22Rv1 (cell line): ENCODE data around the gene CD99L2.

ENCODE experiments used
- ZFX ChIP-seq: fragments of 450-650 bp; IDR thresholded peaks from 2 replicates; pipeline ENCODE4 v1.6.1; 2017; ENCODE audit warnings: antibody characterized with exemption, borderline replicate concordance
- TF ChIP-seq, protein P1 (sequence below): fragments of 450-650 bp; IDR thresholded peaks from 2 replicates; pipeline ENCODE4 v1.5.1; 2017; ENCODE audit warnings: mild to moderate bottlenecking

DNA sequence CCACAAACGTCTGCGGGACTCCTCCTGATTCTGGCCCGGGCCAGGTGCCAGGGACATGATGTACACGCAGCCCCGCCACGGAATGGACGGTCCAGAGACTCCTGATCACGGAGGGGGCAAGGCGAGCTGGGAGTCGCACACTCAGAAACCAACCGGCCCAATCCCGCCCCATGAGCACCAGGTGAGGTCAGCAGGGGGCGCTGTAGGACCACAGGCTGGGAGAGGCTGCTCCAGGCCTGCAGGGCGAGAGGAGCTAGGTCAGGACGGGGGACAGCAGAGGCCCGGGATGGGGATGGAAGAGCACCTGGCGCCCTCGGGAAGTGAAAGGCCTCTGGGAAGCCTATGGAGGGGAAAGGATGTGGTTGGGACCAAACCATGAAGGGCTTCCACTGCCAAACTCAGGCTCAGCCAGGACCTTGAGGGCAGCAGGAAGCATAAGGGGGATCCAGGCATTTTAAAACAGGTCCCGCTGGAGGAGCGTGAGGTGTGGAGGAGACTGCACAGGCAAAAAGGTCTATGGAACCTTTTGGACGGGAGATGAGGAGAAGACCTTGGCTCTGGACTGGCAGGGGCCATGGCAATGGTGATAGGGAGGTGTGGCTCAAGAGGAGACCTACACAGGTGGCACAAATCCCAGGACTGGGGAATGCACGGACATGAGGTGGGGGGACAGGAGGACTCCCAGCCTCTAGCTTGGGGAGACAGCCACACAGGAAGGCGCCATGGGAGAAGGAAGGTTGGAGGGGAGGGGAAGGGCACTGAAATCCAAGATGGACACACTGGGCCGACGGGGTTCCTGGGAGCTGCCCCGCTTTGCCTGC, 126.1 kb downstream of the CD99L2 start:
- TF ChIP-seq, protein P1, sequence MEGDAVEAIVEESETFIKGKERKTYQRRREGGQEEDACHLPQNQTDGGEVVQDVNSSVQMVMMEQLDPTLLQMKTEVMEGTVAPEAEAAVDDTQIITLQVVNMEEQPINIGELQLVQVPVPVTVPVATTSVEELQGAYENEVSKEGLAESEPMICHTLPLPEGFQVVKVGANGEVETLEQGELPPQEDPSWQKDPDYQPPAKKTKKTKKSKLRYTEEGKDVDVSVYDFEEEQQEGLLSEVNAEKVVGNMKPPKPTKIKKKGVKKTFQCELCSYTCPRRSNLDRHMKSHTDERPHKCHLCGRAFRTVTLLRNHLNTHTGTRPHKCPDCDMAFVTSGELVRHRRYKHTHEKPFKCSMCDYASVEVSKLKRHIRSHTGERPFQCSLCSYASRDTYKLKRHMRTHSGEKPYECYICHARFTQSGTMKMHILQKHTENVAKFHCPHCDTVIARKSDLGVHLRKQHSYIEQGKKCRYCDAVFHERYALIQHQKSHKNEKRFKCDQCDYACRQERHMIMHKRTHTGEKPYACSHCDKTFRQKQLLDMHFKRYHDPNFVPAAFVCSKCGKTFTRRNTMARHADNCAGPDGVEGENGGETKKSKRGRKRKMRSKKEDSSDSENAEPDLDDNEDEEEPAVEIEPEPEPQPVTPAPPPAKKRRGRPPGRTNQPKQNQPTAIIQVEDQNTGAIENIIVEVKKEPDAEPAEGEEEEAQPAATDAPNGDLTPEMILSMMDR, result peak; percentile 80
- no peak for TF ChIP-seq ZFX
